HG02763 (cell line): Measurements from ENCODE around the gene TSEN54.
A peak's percentile ranks its signal among the peaks of the same experiment; 100 is the strongest.
"Not testable (repeated sequence)": the region's sequence is repeated elsewhere in the genome, so short reads cannot be mapped to it uniquely, and the experiment has no call there.

Experiments
- ATAC-seq: cut with Tn5 transposase; IDR thresholded peaks from one replicate; pipeline ENCODE4 v1.9.1; 2021; ENCODE audit warnings: mild to moderate bottlenecking, moderate library complexity; ENCODE audit not compliant: unreplicated experiment

Gene TSEN54

DNA sequence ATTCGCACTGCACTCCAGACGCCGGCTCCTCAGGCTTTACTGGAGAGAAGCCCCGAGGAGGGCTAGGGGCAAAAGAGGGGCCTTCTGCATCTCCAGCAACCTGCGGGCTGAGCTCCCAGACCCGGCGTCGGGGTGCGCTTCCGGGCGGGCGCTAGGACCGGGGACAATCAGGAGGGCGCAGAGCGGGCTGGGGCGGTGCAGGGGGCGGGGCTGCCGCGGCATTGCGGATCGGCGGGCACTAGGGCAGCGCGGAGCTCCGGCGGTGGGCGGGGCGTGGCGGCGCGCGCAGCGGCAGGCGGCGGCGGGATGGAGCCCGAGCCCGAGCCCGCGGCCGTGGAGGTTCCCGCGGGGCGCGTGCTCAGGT is at the start of gene TSEN54:
Gene TSEN54 (plus strand): TSS at position 274 of the 364 bp plus-strand sequence. CDS start 33 bp downstream, at position 307.
- ATAC-seq, result peak; percentile 68

DNA sequence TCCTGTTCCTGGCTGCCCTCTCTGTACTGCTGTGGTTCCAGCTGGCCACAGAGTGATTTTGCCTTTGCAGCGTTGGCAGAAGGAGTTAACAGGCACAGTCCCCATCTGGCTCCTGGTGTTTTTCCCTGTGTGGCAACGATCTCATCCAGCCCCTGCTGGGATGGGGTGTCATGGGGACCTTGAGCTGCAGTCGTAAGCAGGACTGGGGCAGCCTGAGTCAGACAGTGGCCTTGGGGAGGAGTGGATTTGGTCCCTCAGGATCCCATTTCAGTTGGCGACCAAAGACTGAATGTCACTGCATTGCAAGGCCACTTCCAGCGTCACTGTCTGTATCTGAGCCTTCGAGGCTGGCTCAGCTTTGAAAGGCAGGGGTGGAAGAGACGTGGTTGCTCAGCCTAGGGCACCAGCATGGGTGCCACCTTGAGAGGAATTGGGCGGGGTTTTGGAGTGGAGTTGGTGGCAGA is 48.0 kb upstream of the TSEN54 start:
- no peak for ATAC-seq

DNA sequence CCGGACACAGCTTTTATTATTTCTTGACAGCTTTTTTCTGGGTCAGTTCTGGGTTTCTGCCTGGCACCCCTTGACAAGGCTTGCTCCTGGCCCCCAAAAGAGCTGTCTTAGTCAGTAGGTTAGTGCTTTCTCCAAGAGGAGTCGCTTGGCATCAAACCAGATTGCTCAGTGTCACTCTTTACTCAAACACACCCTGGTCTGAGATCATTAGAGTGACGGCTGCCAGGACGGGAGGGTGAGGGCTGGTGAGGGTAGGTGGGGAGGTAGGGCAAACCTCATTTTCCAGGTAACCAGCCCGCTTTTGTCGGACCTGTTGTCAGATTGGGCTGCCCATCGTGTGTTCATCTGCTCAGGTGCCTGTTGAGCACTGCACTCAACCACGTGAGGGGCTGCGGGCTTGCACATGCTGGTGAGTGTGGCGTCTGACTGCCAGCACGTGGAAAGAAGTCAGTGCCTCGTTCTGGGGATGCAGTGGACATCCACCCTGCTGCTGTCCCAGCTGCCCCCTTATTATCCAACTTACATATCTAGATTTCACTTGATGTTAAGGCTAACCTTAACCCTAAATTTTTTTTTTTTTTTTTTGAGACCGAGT is 47.5 kb upstream of the TSEN54 start:
- ATAC-seq, result no peak

DNA sequence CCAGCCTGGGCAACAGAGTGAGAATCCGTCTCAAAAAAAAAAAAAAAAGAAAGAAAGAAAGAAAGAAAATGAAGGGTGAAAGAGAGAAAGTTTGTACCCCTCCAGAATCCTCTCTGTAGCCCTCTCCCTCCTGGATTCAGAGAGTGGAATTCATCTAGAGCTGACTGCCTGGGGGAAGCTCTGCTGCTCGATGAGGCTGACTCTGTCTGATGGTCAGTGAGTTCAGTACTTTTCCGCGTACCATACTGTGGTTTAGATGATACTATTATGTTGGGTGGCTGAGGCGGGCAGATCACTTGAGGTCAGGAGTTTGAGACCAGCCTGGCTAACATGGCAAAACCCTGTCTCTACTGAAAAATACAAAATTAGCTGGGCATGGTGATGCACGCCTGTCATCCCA is 45.1 kb upstream of the TSEN54 start:
- no peak for ATAC-seq

DNA sequence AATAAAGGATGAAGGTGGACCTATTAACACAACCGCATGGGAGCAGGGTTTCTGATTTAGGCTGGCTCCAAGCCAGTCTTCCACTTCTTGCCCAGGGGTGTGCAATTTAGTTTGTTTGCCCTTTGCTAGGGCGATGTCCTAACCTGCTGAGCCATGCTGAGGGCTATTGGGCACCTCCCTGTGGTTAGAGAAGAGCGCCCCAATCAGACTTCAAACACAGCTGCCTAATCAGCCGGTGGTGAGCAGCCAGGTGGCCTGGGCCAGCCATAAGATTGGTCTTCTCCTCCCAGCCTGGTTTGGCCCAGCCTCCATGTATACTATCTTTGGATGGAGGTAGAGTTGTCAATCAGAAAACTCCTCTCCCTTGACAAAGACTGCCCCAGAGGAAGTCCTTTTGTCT is 44.2 kb upstream of the TSEN54 start:
- no peak for ATAC-seq

DNA sequence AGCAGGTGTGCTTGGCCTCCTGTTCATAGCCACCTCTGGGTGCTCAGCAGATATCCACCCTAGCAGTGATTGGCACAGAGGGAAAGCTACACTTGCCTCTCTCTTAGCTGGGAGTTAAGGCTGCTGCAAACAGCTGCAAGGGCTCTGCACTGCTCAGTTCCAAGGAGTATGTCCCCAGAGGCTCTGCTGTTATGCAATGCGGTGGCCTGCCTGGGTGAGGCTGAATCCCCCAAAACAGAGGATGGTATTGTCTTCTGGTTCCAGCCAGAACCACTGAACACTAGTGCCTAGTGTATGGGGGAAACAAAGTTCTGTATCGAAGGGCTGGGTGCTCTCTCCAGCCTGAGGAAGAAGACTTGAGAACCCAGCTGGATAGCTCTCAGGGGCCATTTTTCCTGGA is 43.1 kb upstream of the TSEN54 start:
- ATAC-seq, result no peak

DNA sequence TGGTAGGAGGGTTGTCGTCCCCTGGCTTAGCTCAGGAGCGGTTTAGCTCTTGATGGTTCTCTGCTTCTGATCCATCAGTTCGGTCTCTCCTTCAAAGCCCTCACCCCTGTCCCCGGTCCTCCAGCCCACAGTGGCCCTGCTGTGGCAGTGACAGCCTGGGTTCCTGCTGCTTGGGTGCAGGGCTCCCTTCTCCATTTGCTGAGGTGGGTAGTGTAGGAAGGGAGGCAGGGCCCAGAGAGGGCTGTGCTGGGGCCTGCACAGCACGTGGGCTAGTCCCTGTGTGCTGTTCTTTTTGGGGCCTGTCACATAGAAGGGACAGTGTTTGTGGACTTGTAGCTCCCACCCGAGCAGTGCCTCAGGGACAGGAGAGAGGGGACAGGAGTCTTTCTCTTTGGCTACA is 41.6 kb upstream of the TSEN54 start:
- no peak for ATAC-seq

DNA sequence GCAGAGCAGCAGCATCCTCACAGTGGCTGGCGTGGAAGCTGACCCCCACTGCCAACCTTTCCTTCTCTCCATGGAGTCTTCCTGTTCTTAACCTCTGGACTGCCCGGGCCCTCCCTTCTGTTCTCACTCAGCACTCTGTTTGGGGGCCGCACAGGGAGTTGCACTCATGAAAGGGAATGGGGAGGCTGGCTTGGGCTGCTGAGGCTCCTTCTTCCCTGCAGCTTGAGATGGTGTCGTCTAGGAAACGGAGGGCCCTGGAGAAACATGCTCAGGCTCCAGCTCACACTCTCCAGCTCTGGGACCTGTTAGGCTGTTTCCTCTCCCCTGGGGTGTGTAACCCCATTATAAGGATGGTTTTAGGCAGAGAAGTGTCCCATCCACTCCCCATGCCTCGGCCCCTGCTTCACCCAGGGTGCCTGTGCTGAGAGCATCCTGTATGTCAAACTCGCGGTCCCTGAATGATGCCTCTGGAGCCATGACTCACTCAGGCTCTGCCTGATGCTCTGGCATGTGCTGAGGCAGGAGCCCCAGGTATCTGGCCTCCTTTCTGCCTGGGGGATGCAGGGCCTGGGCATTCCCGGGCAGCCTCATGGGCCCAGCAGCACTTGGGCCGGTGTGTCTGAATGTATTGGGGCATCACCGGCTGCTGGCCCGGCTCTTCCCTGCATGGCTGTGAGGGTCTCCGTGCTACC is 41.0 kb upstream of the TSEN54 start:
- ATAC-seq, result no peak

DNA sequence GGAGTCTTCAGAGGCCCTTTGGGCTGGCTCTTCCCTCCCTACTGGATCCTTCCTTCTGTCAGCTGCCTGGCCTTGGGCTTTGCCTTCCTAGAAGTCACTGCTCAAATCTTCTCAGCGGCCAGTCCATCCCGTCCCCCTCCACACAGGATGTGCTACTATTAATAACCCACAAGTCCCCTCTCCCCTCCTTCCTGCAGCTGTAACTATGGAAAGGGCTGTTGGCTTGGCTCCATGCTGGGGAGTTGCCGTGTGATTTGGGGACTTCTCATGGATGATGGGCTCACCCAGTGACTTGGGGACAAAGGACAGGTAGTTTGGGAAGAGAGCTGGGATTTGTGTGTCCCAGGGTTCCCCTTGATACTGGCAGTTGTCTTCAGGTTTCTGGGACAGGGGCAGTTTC is 40.5 kb upstream of the TSEN54 start:
- no peak for ATAC-seq

DNA sequence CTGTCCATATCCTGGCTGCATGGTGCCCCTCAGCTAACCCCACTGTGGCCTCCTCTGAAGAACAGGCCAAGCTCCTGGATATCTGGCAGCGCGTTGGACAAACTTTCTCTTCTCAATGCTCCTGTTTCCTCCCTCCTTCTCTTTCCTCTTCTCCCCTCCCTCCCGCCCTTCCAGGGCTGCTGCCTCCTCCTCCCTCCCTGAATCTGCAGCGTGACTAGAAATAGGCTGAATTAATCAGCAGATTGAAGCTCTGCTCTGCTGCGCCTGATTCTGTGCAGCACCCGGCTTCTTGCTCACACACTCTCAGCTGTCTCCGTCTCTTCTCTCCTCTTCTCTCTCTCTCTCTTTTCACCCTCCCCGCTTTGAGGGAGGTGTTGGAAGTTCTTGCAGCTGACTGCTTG is 40.1 kb upstream of the TSEN54 start:
- ATAC-seq, result no peak

DNA sequence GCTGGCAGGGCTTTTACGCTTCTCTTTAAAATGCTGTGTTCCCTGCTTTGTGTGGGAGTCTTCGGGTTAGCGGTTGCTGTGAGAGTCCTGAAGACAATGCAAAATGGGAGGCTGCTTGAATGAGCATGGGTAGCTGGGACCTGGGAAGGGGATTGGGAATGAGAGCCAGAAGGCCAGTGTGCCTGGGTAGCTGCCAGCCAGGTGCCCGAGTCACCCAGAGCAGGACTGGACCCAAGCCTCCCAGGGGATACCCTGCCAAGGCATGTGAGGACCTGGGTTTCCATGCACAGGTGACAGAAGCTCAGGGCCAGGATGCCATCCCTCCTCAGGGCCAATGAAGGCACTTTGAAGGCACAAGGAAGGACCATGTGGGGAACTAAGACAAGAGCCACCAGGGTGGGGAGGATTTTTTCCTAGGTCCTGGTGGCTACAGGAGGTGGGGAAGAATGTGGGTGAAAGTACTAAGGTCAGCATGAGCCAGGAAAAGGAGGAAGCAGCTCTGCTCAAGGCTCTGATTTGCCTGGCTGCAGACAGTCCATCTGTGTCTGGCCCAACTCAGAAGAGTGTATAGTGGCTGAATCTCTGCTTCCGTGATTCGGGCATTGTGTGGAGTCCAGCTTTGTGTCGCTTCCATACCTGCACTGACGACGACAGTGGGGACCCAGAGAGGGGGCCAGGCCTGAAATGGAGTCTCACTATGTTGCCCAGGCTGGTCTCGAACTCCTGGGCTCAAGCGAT is 39.4 kb upstream of the TSEN54 start:
- ATAC-seq, result no peak

DNA sequence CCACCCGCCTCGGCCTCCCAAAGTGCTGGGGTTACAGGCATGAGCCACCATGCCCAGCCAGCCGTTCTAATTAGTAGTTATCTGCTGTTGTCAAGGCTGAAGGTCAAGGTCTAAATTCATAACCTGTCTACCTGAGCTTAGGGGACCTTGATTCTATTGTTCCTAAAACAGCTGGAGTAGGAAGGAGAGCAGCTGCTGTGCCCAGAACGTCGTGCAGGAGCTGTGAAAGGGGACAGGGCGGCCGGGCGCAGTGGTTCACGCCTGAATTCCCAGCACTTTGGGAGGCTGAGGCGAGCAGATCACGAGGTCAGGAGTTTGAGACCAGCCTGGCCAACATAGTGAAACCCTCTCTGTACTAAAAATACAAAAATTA is 38.9 kb upstream of the TSEN54 start:
- ATAC-seq, result not testable (repeated sequence)

DNA sequence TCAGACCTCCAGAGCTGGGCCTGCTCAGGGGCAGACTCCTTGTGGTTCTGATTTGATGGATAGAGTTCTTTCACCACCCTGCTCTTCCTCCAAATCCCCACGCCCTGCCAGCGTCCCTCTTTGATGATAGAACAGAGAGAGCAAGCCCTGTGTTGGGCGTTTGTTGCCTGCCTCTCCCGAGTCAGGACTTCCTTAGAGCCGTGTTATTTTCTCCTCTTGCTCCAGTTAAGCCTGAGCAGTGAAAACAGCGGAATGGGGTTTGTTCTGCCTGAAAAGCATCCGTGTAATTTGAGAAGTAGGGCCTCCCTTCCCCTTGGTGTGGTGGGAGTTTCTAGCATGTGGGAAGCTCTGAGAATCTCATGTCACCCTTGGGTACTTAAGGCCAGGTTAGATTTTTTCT is 37.8 kb upstream of the TSEN54 start:
- ATAC-seq, result no peak

DNA sequence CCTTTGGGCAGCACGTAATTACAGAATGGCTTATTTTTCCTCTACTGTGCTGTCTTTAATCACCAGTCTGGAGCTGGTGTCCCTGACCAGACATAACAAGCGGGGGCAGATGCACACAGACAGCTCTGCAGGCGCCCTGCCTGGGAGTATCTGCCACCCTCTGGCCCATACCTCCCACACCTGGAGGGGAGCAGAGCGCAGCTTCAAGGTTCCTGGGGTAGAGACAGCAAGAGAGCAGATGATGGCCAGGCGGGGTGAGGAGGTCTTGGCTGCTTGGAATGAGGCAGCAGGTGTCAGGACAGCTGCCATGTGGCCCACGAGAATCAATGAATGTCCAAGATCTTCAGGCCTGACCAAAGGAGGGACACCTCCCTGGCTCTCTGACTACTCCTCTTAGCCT is 36.0 kb upstream of the TSEN54 start:
- no peak for ATAC-seq

DNA sequence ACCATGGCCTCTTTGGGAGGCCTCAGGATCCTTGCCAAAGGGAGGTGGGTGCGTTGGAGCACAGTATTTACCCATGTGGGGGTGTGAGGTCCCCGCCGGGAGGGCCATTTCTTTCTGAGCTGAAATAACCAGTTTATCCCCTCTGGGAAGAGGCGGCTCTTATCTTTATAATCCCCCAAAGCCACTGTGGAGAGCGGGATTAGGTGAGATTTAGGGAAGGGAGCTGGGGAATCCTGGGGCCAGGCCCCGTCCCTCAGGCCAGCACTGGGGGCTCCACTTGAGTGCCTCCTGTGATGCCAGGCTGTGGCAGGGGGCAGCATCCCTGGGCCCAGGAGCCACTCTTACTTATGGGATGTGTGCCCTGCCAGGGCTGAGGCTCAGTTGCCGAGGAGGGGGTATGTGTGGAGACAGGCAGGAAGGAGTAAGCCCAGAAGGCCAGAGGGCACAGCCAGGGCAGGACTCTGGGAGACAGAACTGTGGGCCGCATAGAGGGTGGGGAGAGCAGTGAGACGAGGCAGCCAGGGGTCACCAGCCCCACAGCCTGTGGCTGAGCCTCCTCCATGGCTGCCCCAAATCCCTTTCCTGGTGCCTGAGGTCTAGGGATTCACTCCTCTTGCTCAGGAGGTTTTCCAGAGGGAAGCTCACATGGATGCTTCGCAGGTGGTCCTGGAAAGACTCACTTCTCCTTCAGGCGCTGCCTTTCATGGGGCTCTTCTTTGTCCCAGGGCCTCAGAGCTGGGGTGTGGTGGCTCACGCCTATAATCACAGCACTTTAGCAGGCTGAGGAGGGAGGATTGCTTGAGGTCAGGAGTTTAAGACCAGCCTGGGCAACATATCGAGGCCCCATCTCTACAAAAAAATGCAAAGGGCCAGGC is 34.9 kb upstream of the TSEN54 start:
- ATAC-seq, result no peak

DNA sequence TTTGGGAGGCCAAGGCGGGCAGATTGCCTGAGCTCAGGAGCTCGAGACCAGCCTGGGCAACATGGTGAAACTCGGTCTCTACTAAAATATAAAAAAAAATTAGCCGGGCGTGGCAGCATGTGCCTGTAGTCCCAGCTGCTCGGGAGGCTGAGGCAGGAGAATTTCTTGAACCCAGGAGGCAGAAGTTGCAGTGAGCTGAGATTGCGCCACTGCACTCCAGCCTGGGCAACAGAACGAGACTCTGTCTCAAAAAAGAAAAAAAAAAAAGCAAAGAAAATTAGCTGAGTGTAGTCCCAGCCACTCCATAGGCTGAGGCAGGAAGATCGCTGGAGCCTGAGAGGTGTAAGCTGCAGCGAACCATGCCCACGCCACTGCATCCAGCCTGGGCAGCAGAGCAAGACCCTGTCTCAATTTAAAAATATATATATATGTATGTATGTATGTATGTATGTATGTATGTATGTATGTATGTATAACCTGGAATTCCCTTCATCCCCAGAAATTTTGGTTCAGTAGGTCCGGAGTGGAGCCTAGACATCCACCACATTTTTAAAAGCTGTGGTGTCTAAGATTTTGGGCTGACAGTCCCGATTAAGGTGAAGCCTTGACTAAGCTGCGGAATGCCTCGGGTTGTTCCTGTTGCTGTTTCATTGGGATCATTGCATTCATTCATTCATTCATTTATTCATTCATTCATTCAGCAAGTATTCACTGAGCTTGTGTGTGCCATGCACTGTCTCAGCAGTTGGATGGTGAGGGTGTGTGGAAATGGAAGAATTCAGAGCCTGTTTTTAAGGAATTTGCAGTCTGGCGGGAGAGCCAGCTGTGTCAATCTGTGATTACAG is 34.0 kb upstream of the TSEN54 start:
- no peak for ATAC-seq

DNA sequence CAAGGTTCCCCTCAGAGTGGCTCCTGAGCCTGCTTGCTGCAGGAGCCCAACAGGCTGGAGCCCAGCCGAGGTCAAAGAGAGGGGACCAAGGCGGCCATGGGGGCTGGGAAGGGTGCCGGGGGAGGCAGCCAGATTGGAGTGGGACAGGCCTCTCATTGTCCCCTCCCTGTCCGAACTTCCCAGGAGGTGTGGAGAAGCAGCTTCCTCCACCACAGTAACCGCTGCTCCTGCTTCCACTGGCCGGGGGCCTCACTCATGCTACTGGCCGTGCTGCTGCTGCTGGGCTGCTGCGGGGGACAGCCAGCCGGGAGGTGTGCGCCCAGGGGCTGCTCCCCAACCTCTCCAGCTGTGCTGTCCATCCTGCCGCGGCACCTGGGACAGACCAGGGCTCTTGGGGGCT is 30.6 kb upstream of the TSEN54 start:
- no peak for ATAC-seq

DNA sequence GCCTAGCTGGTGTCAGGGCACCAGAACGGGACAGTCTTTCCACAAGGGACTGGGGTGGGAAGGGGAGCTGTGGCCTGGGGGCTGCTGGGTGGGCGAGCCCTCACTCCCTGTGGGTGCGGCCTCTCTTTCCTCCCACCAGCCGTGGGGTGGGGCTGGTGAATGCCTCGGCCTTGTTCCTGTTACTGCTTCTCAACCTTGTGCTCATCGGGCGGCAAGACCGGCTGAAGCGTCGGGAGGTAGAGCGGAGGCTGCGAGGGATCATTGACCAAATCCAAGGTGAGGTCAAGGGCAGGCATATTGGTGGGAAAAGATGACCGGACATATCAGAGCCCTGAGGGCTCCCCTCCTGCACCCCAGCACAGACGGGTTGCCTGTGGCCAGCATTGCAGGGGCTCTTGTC is 30.2 kb upstream of the TSEN54 start:
- ATAC-seq, result no peak

DNA sequence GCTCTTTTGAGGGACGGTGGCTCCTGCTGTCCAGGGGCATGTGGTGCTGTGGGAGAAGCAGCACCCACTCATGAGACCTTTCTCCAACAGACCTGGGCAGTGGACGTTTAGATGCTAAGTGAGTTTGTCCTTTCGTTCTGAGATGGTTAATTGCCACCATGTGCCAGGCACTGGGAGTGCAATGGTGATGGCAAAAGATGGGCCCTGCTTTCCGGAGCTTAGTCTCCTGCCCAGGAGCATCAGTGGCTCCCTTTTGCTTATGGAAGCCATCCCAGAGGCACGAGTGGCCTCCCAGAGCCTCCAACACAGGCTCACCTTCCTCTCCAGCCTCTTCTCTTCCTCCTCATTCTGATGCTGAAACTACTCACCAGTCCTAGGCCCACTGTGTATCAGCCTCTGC is 29.4 kb upstream of the TSEN54 start:
- ATAC-seq, result no peak

DNA sequence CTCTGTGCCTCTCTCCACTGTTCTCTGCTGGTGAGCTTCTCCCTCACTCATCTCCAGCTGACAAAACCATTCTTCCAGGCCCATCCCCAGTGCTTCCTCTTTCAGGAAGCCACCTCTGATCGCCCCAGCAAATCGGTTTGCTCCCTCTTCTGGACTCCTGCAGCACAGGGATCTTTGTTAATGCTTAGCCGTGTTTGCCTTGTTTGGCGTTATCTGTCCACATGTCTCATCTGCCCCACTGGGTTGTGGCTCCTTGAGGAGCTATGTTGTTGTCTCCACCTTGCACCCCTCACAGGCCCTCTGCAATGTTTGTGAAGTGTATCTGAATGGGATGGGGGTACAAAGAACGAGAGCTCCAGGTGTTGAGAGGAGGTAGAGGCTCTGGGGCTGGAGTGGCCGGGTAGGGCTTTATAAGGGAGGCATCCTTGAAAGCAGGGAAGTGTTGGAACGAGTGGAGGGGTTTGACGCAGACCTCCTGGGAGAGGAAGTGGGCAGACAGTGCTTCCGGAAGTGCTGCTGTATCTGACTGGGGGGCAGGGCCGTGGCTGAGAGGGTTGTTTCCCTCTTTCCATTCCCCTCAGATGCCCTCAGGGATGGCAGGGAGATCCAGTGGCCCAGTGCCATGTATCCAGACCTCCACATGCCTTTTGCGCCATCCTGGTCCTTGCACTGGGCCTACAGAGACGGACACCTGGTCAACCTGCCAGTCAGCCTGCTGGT is 28.8 kb upstream of the TSEN54 start:
- ATAC-seq, result no peak
